Trophoblast cell (in vitro differentiated cells and primary cell): Measurements from ENCODE around the gene RAB36.

Experiments
- DNase-seq, 2 donors: peaks; one replicate each; pipeline ENCODE4 v3.0.0-alpha.2; 2016
- H2AFZ ChIP-seq: 2 replicates; pipeline ENCODE4 v1.6.1; 2013; ENCODE audit warnings: low read length, moderate library complexity, mild to moderate bottlenecking; ENCODE audit not compliant: insufficient read depth, poor library complexity
- H2AK5ac ChIP-seq: 2 replicates; pipeline ENCODE4 v1.6.1; 2013; ENCODE audit warnings: mild to moderate bottlenecking, low read length
- H2BK120ac ChIP-seq: 2 replicates; pipeline ENCODE4 v1.6.1; 2013; ENCODE audit warnings: low read length, mild to moderate bottlenecking, moderate library complexity; ENCODE audit not compliant: insufficient read depth, poor library complexity
- H2BK12ac ChIP-seq: 2 replicates; pipeline ENCODE4 v1.6.1; 2013; ENCODE audit warnings: mild to moderate bottlenecking, low read length, moderate library complexity
- H2BK5ac ChIP-seq: 2 replicates; pipeline ENCODE4 v1.6.1; 2013; ENCODE audit warnings: low read length, low read depth, moderate library complexity, mild to moderate bottlenecking; ENCODE audit not compliant: poor library complexity
- H3K14ac ChIP-seq: 2 replicates; pipeline ENCODE4 v1.6.1; 2013; ENCODE audit warnings: mild to moderate bottlenecking, low read length
- H3K18ac ChIP-seq: 2 replicates; pipeline ENCODE4 v1.6.1; 2013; ENCODE audit warnings: mild to moderate bottlenecking, low read length
- H3K23ac ChIP-seq: 2 replicates; pipeline ENCODE4 v1.6.1; 2013; ENCODE audit warnings: low read length
- H3K27ac ChIP-seq: 2 replicates; pipeline ENCODE4 v1.5.1; 2013; ENCODE audit warnings: low read depth, mild to moderate bottlenecking, inconsistent platforms, low read length, moderate library complexity
- H3K27me3 ChIP-seq: 2 replicates; pipeline ENCODE4 v1.6.1; 2013; ENCODE audit warnings: inconsistent platforms, mild to moderate bottlenecking, low read length, moderate library complexity; ENCODE audit not compliant: insufficient read depth
- H3K36me3 ChIP-seq, 2 experiments: 1 replicate in 1 of 2; 2 replicates in 1 of 2; pipeline ENCODE4 v1.6.1; 2013; ENCODE audit warnings: low read length in 2 of 2, mild to moderate bottlenecking in 2 of 2, moderate library complexity in 1 of 2; ENCODE audit not compliant: insufficient read depth in 2 of 2, control insufficient read depth in 1 of 2
- H3K4ac ChIP-seq: 2 replicates; pipeline ENCODE4 v1.6.1; 2013; ENCODE audit warnings: low read depth, mild to moderate bottlenecking, low read length, moderate library complexity
- H3K4me1 ChIP-seq, 2 experiments: 1 replicate in 1 of 2; 2 replicates in 1 of 2; pipeline ENCODE4 v1.6.1; 2013; ENCODE audit warnings: low read length in 2 of 2, mild to moderate bottlenecking in 2 of 2, moderate library complexity in 1 of 2; ENCODE audit not compliant: insufficient read depth in 2 of 2, control insufficient read depth in 1 of 2
- H3K4me2 ChIP-seq: 2 replicates; pipeline ENCODE4 v1.6.1; 2013; ENCODE audit warnings: inconsistent platforms, mild to moderate bottlenecking, low read length, moderate library complexity
- H3K4me3 ChIP-seq: 2 replicates; pipeline ENCODE4 v1.5.1; 2013; ENCODE audit warnings: mild to moderate bottlenecking, low read depth, low read length, inconsistent platforms
- H3K79me1 ChIP-seq: one replicate; pipeline ENCODE4 v1.6.1; 2013; ENCODE audit warnings: low read length
- H3K79me2 ChIP-seq: 2 replicates; pipeline ENCODE4 v1.6.1; 2013; ENCODE audit warnings: low read length, mild to moderate bottlenecking; ENCODE audit not compliant: control insufficient read depth, insufficient read depth, poor library complexity
- H3K9ac ChIP-seq: 2 replicates; pipeline ENCODE4 v1.6.1; 2013; ENCODE audit warnings: mild to moderate bottlenecking, low read length
- H3K9me3 ChIP-seq: 2 replicates; pipeline ENCODE4 v1.6.1; 2013; ENCODE audit warnings: low read depth, mild to moderate bottlenecking, control low read depth, inconsistent platforms, low read length; ENCODE audit not compliant: insufficient read depth
- H4K12ac ChIP-seq: 2 replicates; pipeline ENCODE4 v1.6.1; 2013; ENCODE audit warnings: low read depth, mild to moderate bottlenecking, low read length, moderate library complexity
- H4K8ac ChIP-seq: 2 replicates; pipeline ENCODE4 v1.6.1; 2013; ENCODE audit warnings: low read depth, mild to moderate bottlenecking, low read length, moderate library complexity
- H4K91ac ChIP-seq: one replicate; pipeline ENCODE4 v1.6.1; 2013; ENCODE audit warnings: low read depth, mild to moderate bottlenecking, low read length, moderate library complexity
- WGBS: extraction: QIAGEN DNeasy Blood & Tissue Kit; methylation state at CpG from one replicate; pipeline ENCODE4 v1.1.7; 2013; ENCODE audit warnings: missing lambda C conversion rate; ENCODE audit not compliant: insufficient read length, insufficient coverage; ENCODE audit errors: extremely low coverage; 5-methylcytosine and 5-hydroxymethylcytosine counted together

RAB36 gene

DNA sequence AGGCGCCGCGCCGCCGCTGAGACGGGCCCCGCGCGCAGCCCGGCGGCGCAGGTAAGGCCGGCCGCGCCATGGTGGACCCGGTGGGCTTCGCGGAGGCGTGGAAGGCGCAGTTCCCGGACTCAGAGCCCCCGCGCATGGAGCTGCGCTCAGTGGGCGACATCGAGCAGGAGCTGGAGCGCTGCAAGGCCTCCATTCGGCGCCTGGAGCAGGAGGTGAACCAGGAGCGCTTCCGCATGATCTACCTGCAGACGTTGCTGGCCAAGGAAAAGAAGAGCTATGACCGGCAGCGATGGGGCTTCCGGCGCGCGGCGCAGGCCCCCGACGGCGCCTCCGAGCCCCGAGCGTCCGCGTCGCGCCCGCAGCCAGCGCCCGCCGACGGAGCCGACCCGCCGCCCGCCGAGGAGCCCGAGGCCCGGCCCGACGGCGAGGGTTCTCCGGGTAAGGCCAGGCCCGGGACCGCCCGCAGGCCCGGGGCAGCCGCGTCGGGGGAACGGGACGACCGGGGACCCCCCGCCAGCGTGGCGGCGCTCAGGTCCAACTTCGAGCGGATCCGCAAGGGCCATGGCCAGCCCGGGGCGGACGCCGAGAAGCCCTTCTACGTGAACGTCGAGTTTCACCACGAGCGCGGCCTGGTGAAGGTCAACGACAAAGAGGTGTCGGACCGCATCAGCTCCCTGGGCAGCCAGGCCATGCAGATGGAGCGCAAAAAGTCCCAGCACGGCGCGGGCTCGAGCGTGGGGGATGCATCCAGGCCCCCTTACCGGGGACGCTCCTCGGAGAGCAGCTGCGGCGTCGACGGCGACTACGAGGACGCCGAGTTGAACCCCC is 35.8 kb downstream of the RAB36 start:
- H3K36me3 ChIP-seq = peaks cover 9 to 10% of the 10 kb centered on the region in 2 experiments
- H2AFZ ChIP-seq = peak overlapping the region; percentile 58
- H3K27ac ChIP-seq = peak overlapping the region; percentile 69
- H3K23ac ChIP-seq = no peak overlapping the region
- peak overlapping the region; percentile 89 for H3K4ac ChIP-seq
- peak in 1 of 2 donors; percentile 54 for DNase-seq
- H3K9me3 ChIP-seq = peaks cover 11% of the 10 kb centered on the region
- peak overlapping the region; percentile 97 for H3K14ac ChIP-seq
- peaks cover 29% of the 10 kb centered on the region for H3K79me1 ChIP-seq
- no CpG with 5 or more reads among the region's 112 CpGs for WGBS
- peak overlapping the region; percentile 85 for H2BK120ac ChIP-seq
- H3K4me2 ChIP-seq = peak overlapping the region; percentile 88
- H4K91ac ChIP-seq = peak overlapping the region; percentile 95
- peak overlapping the region; percentile 91 for H3K9ac ChIP-seq
- peak overlapping the region; percentile 89 for H3K18ac ChIP-seq
- H4K12ac ChIP-seq = peak overlapping the region; percentile 70
- H2AK5ac ChIP-seq = peak overlapping the region; percentile 83
- H2BK5ac ChIP-seq = peak overlapping the region; percentile 75
- H4K8ac ChIP-seq = peak overlapping the region; percentile 90
- H3K4me1 ChIP-seq = peaks cover 45 to 55% of the 10 kb centered on the region in 2 experiments
- no peaks in the 10 kb centered on the region for H3K27me3 ChIP-seq
- H3K79me2 ChIP-seq = peaks cover 42% of the 10 kb centered on the region
- H2BK12ac ChIP-seq = peak overlapping the region; percentile 34
- peak overlapping the region; percentile 88 for H3K4me3 ChIP-seq

GRCh38 chr22:23181721-23182308 is 36.5 kb downstream of the RAB36 start:
- peaks cover 43% of the 10 kb centered on the region for H3K79me2 ChIP-seq
- H3K79me1 ChIP-seq = peaks cover 26% of the 10 kb centered on the region
- no peak overlapping the region for H3K23ac ChIP-seq
- no peak overlapping the region for H4K12ac ChIP-seq
- H3K4me3 ChIP-seq = peak overlapping the region; percentile 88
- no peak overlapping the region for H3K9ac ChIP-seq
- H3K27ac ChIP-seq = no peak overlapping the region
- peak overlapping the region; percentile 83 for H2AK5ac ChIP-seq
- peak overlapping the region; percentile 95 for H4K91ac ChIP-seq
- peak overlapping the region; percentile 90 for H4K8ac ChIP-seq
- H2BK5ac ChIP-seq = peak overlapping the region; percentile 24
- peak overlapping the region; percentile 34 for H2BK12ac ChIP-seq
- peak overlapping the region; percentile 89 for H3K18ac ChIP-seq
- H3K4me2 ChIP-seq = peak overlapping the region; percentile 88
- WGBS = no CpG with 5 or more reads among the region's 43 CpGs
- no peak for DNase-seq
- peaks cover 5% of the 10 kb centered on the region for H3K9me3 ChIP-seq
- H3K36me3 ChIP-seq = peaks cover 10 to 12% of the 10 kb centered on the region in 2 experiments
- no peaks in the 10 kb centered on the region for H3K27me3 ChIP-seq
- peak overlapping the region; percentile 97 for H3K14ac ChIP-seq
- H3K4me1 ChIP-seq = peaks cover 43 to 53% of the 10 kb centered on the region in 2 experiments
- H3K4ac ChIP-seq = peak overlapping the region; percentile 66
- H2AFZ ChIP-seq = peak overlapping the region; percentile 58
- H2BK120ac ChIP-seq = peak overlapping the region; percentile 49

DNA sequence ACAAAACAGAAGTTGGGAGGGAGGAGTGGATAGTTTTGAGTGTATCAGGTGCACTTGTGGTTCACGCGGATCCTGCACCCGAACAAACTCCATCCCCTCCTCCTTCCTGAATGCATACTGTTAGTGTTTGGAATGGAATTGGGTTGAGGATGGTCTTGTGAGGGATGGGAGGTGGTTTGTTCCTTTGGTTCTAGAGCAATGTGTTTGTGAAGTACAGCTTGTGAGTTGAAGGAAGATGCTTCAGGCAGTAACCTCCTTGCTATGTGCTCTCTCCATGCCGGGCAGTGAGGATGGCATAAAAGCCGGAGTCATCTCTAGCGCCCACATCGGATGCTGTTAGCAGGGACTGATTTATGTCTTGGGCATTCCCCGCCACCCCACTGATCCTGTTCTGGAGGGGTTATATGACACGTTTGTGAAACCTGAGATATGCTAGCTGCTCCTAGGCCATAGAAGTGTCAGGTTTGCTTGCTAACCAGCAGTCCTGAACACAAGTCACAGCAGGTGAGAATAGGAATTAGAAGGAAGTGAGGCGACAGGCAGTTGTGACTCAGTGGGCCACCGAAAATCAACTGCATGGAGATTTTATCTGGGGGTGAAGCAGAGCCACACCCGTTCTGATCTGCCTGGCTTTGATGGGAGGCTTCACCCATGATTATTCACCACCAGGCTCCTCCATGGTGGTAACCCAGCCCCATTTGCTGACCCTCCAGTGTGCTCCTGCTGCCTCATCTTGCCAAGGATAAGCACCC is 37.2 kb downstream of the RAB36 start:
- Histone ChIP-seq H3K4me2 (peak overlapping the region; percentile 88), H2AK5ac (no peak overlapping the region)

DNA sequence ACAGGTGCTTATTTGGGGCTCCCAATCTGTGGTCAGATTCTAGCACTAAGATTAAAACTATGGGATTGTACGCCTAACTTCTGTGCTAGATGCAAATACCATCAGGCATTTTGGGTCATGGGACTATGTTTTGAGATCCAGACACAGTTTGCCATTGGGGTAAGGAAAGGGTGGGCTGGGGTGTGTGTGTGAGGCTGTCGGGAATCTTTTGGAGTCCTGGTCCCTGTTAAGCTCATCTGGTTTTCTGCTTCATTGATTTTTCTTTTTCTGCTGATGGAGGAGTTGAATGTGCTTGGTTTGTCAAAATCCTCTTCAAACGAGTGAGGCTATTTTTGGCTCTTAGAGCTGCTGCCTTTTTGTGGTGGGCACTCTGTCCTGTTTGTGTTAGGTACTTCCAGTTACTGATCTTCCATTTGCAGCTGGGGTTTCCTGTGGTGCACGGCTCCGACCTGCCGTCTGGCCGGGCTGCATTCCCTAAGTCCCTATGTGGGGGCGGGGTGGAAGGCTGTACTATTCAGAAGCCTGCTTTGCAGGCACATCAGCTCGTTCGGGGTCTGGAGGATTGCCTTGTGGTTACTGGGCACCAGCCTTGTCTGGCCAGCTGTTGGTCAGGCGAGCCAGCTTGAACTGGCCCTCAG is 37.9 kb downstream of the RAB36 start:
- peaks cover 41 to 45% of the 10 kb centered on the region in 2 experiments for H3K4me1 ChIP-seq
- H3K79me2 ChIP-seq = peaks cover 48% of the 10 kb centered on the region
- H3K36me3 ChIP-seq = peaks cover 15% of the 10 kb centered on the region in 2 experiments
- DNase-seq = peak; percentile 52 to 68
- H3K4me3 ChIP-seq = peak overlapping the region; percentile 48
- H2AK5ac ChIP-seq = no peak overlapping the region
- H3K18ac ChIP-seq = no peak overlapping the region
- H3K27me3 ChIP-seq = no peaks in the 10 kb centered on the region
- no peak overlapping the region for H4K12ac ChIP-seq
- no peak overlapping the region for H2BK120ac ChIP-seq
- peaks cover 21% of the 10 kb centered on the region for H3K79me1 ChIP-seq
- no peak overlapping the region for H4K8ac ChIP-seq
- peak overlapping the region; percentile 88 for H3K4me2 ChIP-seq
- WGBS = no CpG with 5 or more reads among the region's 11 CpGs
- no peak overlapping the region for H4K91ac ChIP-seq
- no peak overlapping the region for H3K9ac ChIP-seq
- no peak overlapping the region for H2AFZ ChIP-seq
- peak overlapping the region; percentile 35 for H3K27ac ChIP-seq
- peaks cover 5% of the 10 kb centered on the region for H3K9me3 ChIP-seq
- H3K4ac ChIP-seq = peak overlapping the region; percentile 81
- peak overlapping the region; percentile 3 for H2BK12ac ChIP-seq
- no peak overlapping the region for H2BK5ac ChIP-seq
- no peak overlapping the region for H3K23ac ChIP-seq
- peak overlapping the region; percentile 16 for H3K14ac ChIP-seq

More for the DNA sequence above, 37.2 kb downstream of the RAB36 start:
- H2AFZ ChIP-seq = no peak overlapping the region
- H3K79me1 ChIP-seq = peaks cover 23% of the 10 kb centered on the region
- no peak overlapping the region for H3K23ac ChIP-seq
- peak overlapping the region; percentile 66 for H3K4ac ChIP-seq
- no peaks in the 10 kb centered on the region for H3K27me3 ChIP-seq
- peak overlapping the region; percentile 35 for H3K27ac ChIP-seq
- H4K8ac ChIP-seq = no peak overlapping the region
- peak; percentile 17 to 46 for DNase-seq
- peak overlapping the region; percentile 88 for H3K4me3 ChIP-seq
- peak overlapping the region; percentile 3 for H2BK12ac ChIP-seq
- peaks cover 10 to 12% of the 10 kb centered on the region in 2 experiments for H3K36me3 ChIP-seq
- H3K14ac ChIP-seq = peak overlapping the region; percentile 16
- peaks cover 40 to 48% of the 10 kb centered on the region in 2 experiments for H3K4me1 ChIP-seq
- H3K9me3 ChIP-seq = peaks cover 5% of the 10 kb centered on the region
- no CpG with 5 or more reads among the region's 12 CpGs for WGBS
- H3K18ac ChIP-seq = peak overlapping the region; percentile 89
- H2BK120ac ChIP-seq = no peak overlapping the region
- no peak overlapping the region for H4K91ac ChIP-seq
- H2BK5ac ChIP-seq = no peak overlapping the region
- H4K12ac ChIP-seq = no peak overlapping the region
- no peak overlapping the region for H3K9ac ChIP-seq
- peaks cover 43% of the 10 kb centered on the region for H3K79me2 ChIP-seq
